CD14-positive monocyte (primary cell): ENCODE data around the gene SGCD. TPM values are rescaled to one million over a fixed set of nuclear protein-coding genes. Genes with fewer than 3 reads are reported as not detected.

Source experiments
- DNase-seq, 3 donors: peaks; one replicate each; pipeline ENCODE4 v3.0.0-alpha.2; 2011 to 2022
- H2AFZ ChIP-seq: 2 replicates; pipeline ENCODE4 v1.6.0; 2012; ENCODE audit warnings: mild to moderate bottlenecking, low read depth, low read length, inconsistent platforms; ENCODE audit not compliant: insufficient read depth, poor library complexity, severe bottlenecking
- H3K27ac ChIP-seq, 2 donors: 1 replicate in 1 of 2; 2 replicates in 1 of 2; pipeline ENCODE4 v1.5.1; 2012 to 2013; ENCODE audit warnings: low read length in 2 of 2, control low read depth in 1 of 2, inconsistent platforms in 1 of 2, low read depth in 1 of 2, mild to moderate bottlenecking in 1 of 2
- H3K27me3 ChIP-seq, 2 donors: one replicate each; pipeline versions ENCODE4 v1.6.0 to v1.6.1; 2011 to 2013; ENCODE audit warnings: low read length in 2 of 2; ENCODE audit not compliant: control insufficient read depth in 2 of 2, insufficient read depth in 2 of 2
- H3K36me3 ChIP-seq, 2 donors: replicated peaks in 1 of 2; 1 replicate in 1 of 2; 2 replicates in 1 of 2; pipeline versions ENCODE4 v1.5.1 to v1.6.1; 2012 to 2013; ENCODE audit warnings: low read length in 2 of 2, control low read depth in 1 of 2, inconsistent platforms in 1 of 2, mild to moderate bottlenecking in 1 of 2; ENCODE audit not compliant: insufficient read depth in 2 of 2, control insufficient read depth in 1 of 2
- H3K4me1 ChIP-seq, 2 donors: 1 replicate in 1 of 2; 2 replicates in 1 of 2; pipeline versions ENCODE4 v1.5.1 to v1.6.1; 2012 to 2013; ENCODE audit warnings: low read length in 2 of 2, control low read depth in 1 of 2, inconsistent platforms in 1 of 2, mild to moderate bottlenecking in 1 of 2, moderate library complexity in 1 of 2; ENCODE audit not compliant: insufficient read depth in 2 of 2, control insufficient read depth in 1 of 2
- H3K4me2 ChIP-seq: replicated peaks from 2 replicates; pipeline ENCODE3; 2012; ENCODE audit warnings: low read length, moderate library complexity, mild to moderate bottlenecking; ENCODE audit not compliant: poor library complexity, severe bottlenecking; ENCODE audit errors: extremely low read depth
- H3K4me3 ChIP-seq, 3 experiments: fragments of 200-600 bp in 1 of 3; sonication (generic) in 1 of 3; replicated peaks in 1 of 3; 1 replicate in 2 of 3; 2 replicates in 1 of 3; pipeline ENCODE4 v1.5.1; 2011 to 2013; ENCODE audit warnings: low read length in 3 of 3, mild to moderate bottlenecking in 3 of 3, control low read depth in 2 of 3, low read depth in 2 of 3, inconsistent platforms in 1 of 3, moderate library complexity in 1 of 3
- H3K79me2 ChIP-seq: 2 replicates; pipeline ENCODE4 v1.6.0; 2012; ENCODE audit warnings: mild to moderate bottlenecking, control low read depth, inconsistent platforms, low read length, moderate library complexity; ENCODE audit not compliant: insufficient read depth
- H3K9ac ChIP-seq: 2 replicates; pipeline ENCODE4 v1.6.0; 2017; ENCODE audit warnings: low read length, mild to moderate bottlenecking; ENCODE audit not compliant: insufficient read depth, poor library complexity, severe bottlenecking
- H3K9me3 ChIP-seq, 2 donors: replicated peaks in 1 of 2; 1 replicate in 1 of 2; 2 replicates in 1 of 2; pipeline versions ENCODE4 v1.5.1 to v1.6.1; 2012 to 2013; ENCODE audit warnings: low read length in 2 of 2, control low read depth in 1 of 2; ENCODE audit not compliant: control insufficient read depth in 1 of 2, insufficient read depth in 1 of 2
- H4K20me1 ChIP-seq: 2 replicates; pipeline ENCODE4 v1.6.0; 2012; ENCODE audit warnings: mild to moderate bottlenecking, low read length, control low read depth, moderate library complexity; ENCODE audit not compliant: insufficient read depth
- H3K27ac Mint-ChIP-seq, 7 donors: one replicate each; pipeline ENCODE4 v1.8.0; 2020; ENCODE audit warnings: mild to moderate bottlenecking in 7 of 7, mixed read lengths in 7 of 7, moderate library complexity in 6 of 7, inconsistent platforms in 2 of 7
- H3K27me3 Mint-ChIP-seq, 3 donors: one replicate each; pipeline ENCODE4 v1.8.0; 2021 to 2022; ENCODE audit warnings: low read depth in 3 of 3, mild to moderate bottlenecking in 3 of 3, mixed read lengths in 3 of 3, moderate library complexity in 3 of 3, inconsistent platforms in 1 of 3
- H3K36me3 Mint-ChIP-seq, 2 donors: one replicate each; pipeline ENCODE4 v1.8.0; 2020; ENCODE audit warnings: mixed read lengths in 2 of 2, inconsistent platforms in 1 of 2, mild to moderate bottlenecking in 1 of 2
- H3K4me1 Mint-ChIP-seq: one replicate; pipeline ENCODE4 v1.8.0; 2020; ENCODE audit warnings: mild to moderate bottlenecking, mixed read lengths
- H3K4me3 Mint-ChIP-seq, 2 donors: one replicate each; pipeline ENCODE4 v1.8.0; 2020; ENCODE audit warnings: mild to moderate bottlenecking in 2 of 2, mixed read lengths in 2 of 2, moderate library complexity in 1 of 2
- H3K9me3 Mint-ChIP-seq, 7 donors: one replicate each; pipeline ENCODE4 v1.8.0; 2020 to 2022; ENCODE audit warnings: mixed read lengths in 7 of 7, mild to moderate bottlenecking in 6 of 7, moderate library complexity in 6 of 7, inconsistent platforms in 2 of 7
- WGBS: methylation state at CpG from one replicate; pipeline ENCODE4 v1.1.5; 2013; ENCODE audit warnings: missing lambda C conversion rate; ENCODE audit not compliant: insufficient coverage; 5-methylcytosine and 5-hydroxymethylcytosine counted together
- intact Hi-C, 2 donors: fragments of 100-400 bp; cut with micrococcal nuclease; formaldehyde crosslinking; loops; one replicate each; pipeline versions ENCODE4 v1.15.0 to v1.15.1; 2023
- polyA plus RNA-seq, 3 donors: library from polyadenylated mRNA; depleted of rRNA in 1 of 3; unstranded in 2 of 3; stranded (reverse) in 1 of 3; fragments of 300-500 nt in 2 of 3; fragments of >200 nt in 1 of 3; fragmentation: Illumina TruSeq in 2 of 3; gene quantifications; 1 replicate in 2 of 3; 2 replicates in 1 of 3; pipeline ENCODE4 v1.2.3, GENCODE V29; 2012 to 2021
- TF ChIP-seq, protein P1 (sequence below): fragments of 200-600 bp; IDR thresholded peaks from one replicate; pipeline ENCODE4 v1.8.0; 2022; ENCODE audit warnings: antibody characterized with exemption, mild to moderate bottlenecking

SGCD gene
- polyA plus RNA-seq, 3 donors: not detected

DNA sequence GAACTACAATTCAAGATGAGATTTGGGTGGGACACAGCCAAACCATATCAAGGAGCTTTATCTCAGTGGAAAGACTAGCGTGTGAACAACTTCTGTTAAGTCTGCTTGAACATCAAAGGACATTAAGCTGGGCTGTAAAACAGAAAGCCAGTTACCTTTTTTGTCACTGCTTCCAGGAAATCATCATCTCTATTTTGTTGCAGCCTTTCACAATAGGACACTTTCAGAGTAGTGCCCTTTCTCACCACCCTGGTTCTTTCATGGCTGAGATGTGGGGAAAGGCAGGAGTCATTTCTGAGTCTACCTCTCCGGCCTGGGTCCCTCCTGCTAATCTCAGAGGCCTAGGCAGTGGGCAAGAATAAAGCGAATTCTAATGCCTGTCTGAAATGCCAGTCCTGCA lies 426.9 kb downstream of the SGCD start:
- DNase-seq: no peak
- no peak overlapping the region for H2AFZ ChIP-seq
- intact Hi-C loops: no loop called here
- Mint-ChIP-seq H3K36me3 (no peaks in the 10 kb centered on the region), H3K27me3 (peaks cover 0 to 2% (median 2%) of the 10 kb centered on the region in 3 donors), H3K4me3 (no peak overlapping the region), H3K4me1 (no peaks in the 10 kb centered on the region), H3K9me3 (peaks cover 0 to 2% (median 0%) of the 10 kb centered on the region in 7 donors), H3K27ac (no peak overlapping the region)
- H3K9ac ChIP-seq: no peak overlapping the region
- H4K20me1 ChIP-seq: no peaks in the 10 kb centered on the region
- H3K4me3 ChIP-seq: no peak overlapping the region
- no peaks in the 10 kb centered on the region for H3K79me2 ChIP-seq
- no peaks in the 10 kb centered on the region for H3K36me3 ChIP-seq
- 92% methylated on average over 2 of the region's 3 CpGs for WGBS
- H3K9me3 ChIP-seq: no peaks in the 10 kb centered on the region
- H3K27ac ChIP-seq: no peak overlapping the region
- H3K27me3 ChIP-seq: no peaks in the 10 kb centered on the region
- H3K4me1 ChIP-seq: no peaks in the 10 kb centered on the region
- TF ChIP-seq, protein P1, sequence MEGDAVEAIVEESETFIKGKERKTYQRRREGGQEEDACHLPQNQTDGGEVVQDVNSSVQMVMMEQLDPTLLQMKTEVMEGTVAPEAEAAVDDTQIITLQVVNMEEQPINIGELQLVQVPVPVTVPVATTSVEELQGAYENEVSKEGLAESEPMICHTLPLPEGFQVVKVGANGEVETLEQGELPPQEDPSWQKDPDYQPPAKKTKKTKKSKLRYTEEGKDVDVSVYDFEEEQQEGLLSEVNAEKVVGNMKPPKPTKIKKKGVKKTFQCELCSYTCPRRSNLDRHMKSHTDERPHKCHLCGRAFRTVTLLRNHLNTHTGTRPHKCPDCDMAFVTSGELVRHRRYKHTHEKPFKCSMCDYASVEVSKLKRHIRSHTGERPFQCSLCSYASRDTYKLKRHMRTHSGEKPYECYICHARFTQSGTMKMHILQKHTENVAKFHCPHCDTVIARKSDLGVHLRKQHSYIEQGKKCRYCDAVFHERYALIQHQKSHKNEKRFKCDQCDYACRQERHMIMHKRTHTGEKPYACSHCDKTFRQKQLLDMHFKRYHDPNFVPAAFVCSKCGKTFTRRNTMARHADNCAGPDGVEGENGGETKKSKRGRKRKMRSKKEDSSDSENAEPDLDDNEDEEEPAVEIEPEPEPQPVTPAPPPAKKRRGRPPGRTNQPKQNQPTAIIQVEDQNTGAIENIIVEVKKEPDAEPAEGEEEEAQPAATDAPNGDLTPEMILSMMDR: no peak
- H3K4me2 ChIP-seq: no peak overlapping the region

- Histone ChIP-seq H3K36me3 (no peaks in the 10 kb centered on the region), H3K27ac (no peak overlapping the region), H3K9ac (no peak overlapping the region), H4K20me1 (no peaks in the 10 kb centered on the region), H3K79me2 (no peaks in the 10 kb centered on the region), H3K4me1 (no peaks in the 10 kb centered on the region), H3K9me3 (no peaks in the 10 kb centered on the region), H3K4me2 (no peak overlapping the region), H3K4me3 (no peak overlapping the region), H3K27me3 (no peaks in the 10 kb centered on the region), H2AFZ (no peak overlapping the region)
- intact Hi-C loops: no loop called here
- no peak for DNase-seq
- Mint-ChIP-seq H3K4me1 (no peaks in the 10 kb centered on the region), H3K27ac (no peak overlapping the region), H3K9me3 (peaks cover 0 to 2% (median 0%) of the 10 kb centered on the region in 7 donors), H3K4me3 (no peak overlapping the region), H3K36me3 (no peaks in the 10 kb centered on the region), H3K27me3 (peaks cover 0 to 3% (median 2%) of the 10 kb centered on the region in 3 donors)
- TF ChIP-seq, protein P1: no peak
- 100% methylated on average over 2 of the region's 3 CpGs for WGBS
These were observed 428.6 kb downstream of the SGCD start for GRCh38 chr5:156755421-156756087.
